Measurements from ENCODE around the gene ZNF70.

- TF ChIP-seq, protein P1, sequence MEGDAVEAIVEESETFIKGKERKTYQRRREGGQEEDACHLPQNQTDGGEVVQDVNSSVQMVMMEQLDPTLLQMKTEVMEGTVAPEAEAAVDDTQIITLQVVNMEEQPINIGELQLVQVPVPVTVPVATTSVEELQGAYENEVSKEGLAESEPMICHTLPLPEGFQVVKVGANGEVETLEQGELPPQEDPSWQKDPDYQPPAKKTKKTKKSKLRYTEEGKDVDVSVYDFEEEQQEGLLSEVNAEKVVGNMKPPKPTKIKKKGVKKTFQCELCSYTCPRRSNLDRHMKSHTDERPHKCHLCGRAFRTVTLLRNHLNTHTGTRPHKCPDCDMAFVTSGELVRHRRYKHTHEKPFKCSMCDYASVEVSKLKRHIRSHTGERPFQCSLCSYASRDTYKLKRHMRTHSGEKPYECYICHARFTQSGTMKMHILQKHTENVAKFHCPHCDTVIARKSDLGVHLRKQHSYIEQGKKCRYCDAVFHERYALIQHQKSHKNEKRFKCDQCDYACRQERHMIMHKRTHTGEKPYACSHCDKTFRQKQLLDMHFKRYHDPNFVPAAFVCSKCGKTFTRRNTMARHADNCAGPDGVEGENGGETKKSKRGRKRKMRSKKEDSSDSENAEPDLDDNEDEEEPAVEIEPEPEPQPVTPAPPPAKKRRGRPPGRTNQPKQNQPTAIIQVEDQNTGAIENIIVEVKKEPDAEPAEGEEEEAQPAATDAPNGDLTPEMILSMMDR (IDR thresholded peaks at IDR 0.05; ENCODE audit: low read length): no peak
- TF ChIP-seq EZH2 (IDR thresholded peaks at IDR 0.05; ENCODE audit: borderline replicate concordance, low read length): no peak
These were observed 30.2 kb upstream of the ZNF70 start for GRCh38 chr22:23781065-23781464.
